HG03575 (cell line): Measurements from ENCODE around the gene CYP4F2.
A peak's percentile ranks its signal among the peaks of the same experiment; 100 is the strongest.
"Not testable (repeated sequence)": the region's sequence is repeated elsewhere in the genome, so short reads cannot be mapped to it uniquely, and the experiment has no call there.

Source experiments
- ATAC-seq: cut with Tn5 transposase; IDR thresholded peaks from one replicate; pipeline ENCODE4 v1.9.1; 2021; ENCODE audit not compliant: unreplicated experiment, insufficient number of reproducible peaks, low FRiP score; ENCODE audit errors: extremely low read depth

The CYP4F2 gene

GRCh38 chr19:15864824-15865223 is 33.0 kb downstream of the CYP4F2 start:
- ATAC-seq, result no peak

GRCh38 chr19:15863272-15863671 is 34.6 kb downstream of the CYP4F2 start:
- ATAC-seq, result no peak

GRCh38 chr19:15862444-15862843 is 35.4 kb downstream of the CYP4F2 start:
- no peak for ATAC-seq

GRCh38 chr19:15860522-15860921 is 37.4 kb downstream of the CYP4F2 start:
- ATAC-seq, result no peak

- ATAC-seq, result no peak
These were observed 38.7 kb downstream of the CYP4F2 start for GRCh38 chr19:15859187-15859586.

GRCh38 chr19:15850385-15850784 is 47.5 kb downstream of the CYP4F2 start:
- ATAC-seq, result no peak

GRCh38 chr19:15846923-15847322 is 51.0 kb downstream of the CYP4F2 start:
- no peak for ATAC-seq

- ATAC-seq, result not testable (repeated sequence)
These were observed 54.0 kb downstream of the CYP4F2 start for GRCh38 chr19:15843894-15844222.

GRCh38 chr19:15843203-15843893 is 54.5 kb downstream of the CYP4F2 start:
- ATAC-seq, result no peak

GRCh38 chr19:15841875-15842569 is 55.9 kb downstream of the CYP4F2 start:
- no peak for ATAC-seq

- ATAC-seq, result no peak
These were observed 57.0 kb downstream of the CYP4F2 start for GRCh38 chr19:15840833-15841232.

GRCh38 chr19:15839888-15840287 is 58.0 kb downstream of the CYP4F2 start:
- not testable (repeated sequence) for ATAC-seq

GRCh38 chr19:15838351-15838750 is 59.5 kb downstream of the CYP4F2 start:
- ATAC-seq, result no peak

GRCh38 chr19:15837221-15837731 is 60.6 kb downstream of the CYP4F2 start:
- ATAC-seq, result no peak

- ATAC-seq, result peak; percentile 59
These were observed 61.3 kb downstream of the CYP4F2 start for GRCh38 chr19:15836330-15837220.

GRCh38 chr19:15835565-15836329 is 62.1 kb downstream of the CYP4F2 start:
- ATAC-seq, result not testable (repeated sequence)

- ATAC-seq, result not testable (repeated sequence)
These were observed 63.6 kb downstream of the CYP4F2 start for GRCh38 chr19:15834232-15834631.

- ATAC-seq, result no peak
These were observed 66.2 kb downstream of the CYP4F2 start for GRCh38 chr19:15831626-15832025.

GRCh38 chr19:15829786-15830185 is 68.1 kb downstream of the CYP4F2 start:
- no peak for ATAC-seq
